Endothelial cell of umbilical vein (primary cell): ENCODE data around the gene BSND. TPM values are rescaled to one million over a fixed set of nuclear protein-coding genes. Genes with fewer than 3 reads are reported as not detected.

Source experiments
- BruUV-seq: library from RNA; stranded (reverse); fragments of 400-500 nt; replicated peaks from 2 replicates; lab custom pipeline; 2021; lab: Mats Ljungman, UMichigan
- CTCF ChIA-PET: fragments of 300-600, 350-600 bp; sonication (Branson Sonifier 250); formaldehyde crosslinking; loops from one replicate; lab custom pipeline; 2021; ENCODE audit warnings: antibody characterized with exemption, inconsistent platforms; lab: Charles Lee
- POLR2A ChIA-PET: fragments of 300-600, 350-600 bp; sonication (Branson Sonifier 250); formaldehyde crosslinking; loops from one replicate; lab custom pipeline; 2021; ENCODE audit warnings: antibody characterized with exemption, inconsistent platforms; lab: Charles Lee
- DNase-seq: peaks from one replicate; pipeline ENCODE4 v3.0.0-alpha.2; 2011; ENCODE audit warnings: low read depth, low spot score
- FAIRE-seq: peaks from 2 replicates; lab custom pipeline; 2011; peaks lifted over from hg19 to GRCh38; lab: Jason Lieb, UNC
- H2AFZ ChIP-seq: 2 replicates; pipeline ENCODE4 v1.6.0; 2012; ENCODE audit warnings: low read depth, low read length, control low read depth, inconsistent platforms
- H3K27ac ChIP-seq: 2 replicates; pipeline ENCODE4 v1.5.1; 2011; ENCODE audit warnings: low read depth, mild to moderate bottlenecking, control low read depth, low read length, moderate library complexity; ENCODE audit not compliant: insufficient read depth
- H3K27me3 ChIP-seq, 2 experiments: 2 replicates each; pipeline versions ENCODE4 v1.6.0 to v1.6.1; 2011; ENCODE audit warnings: low read length in 2 of 2, mixed read lengths in 1 of 2; ENCODE audit not compliant: control insufficient read depth in 2 of 2, insufficient read depth in 2 of 2
- H3K36me3 ChIP-seq, 2 experiments: 2 replicates in 1 of 2; 3 replicates in 1 of 2; pipeline ENCODE4 v1.5.1; 2011; ENCODE audit warnings: low read length in 2 of 2, mild to moderate bottlenecking in 1 of 2, moderate library complexity in 1 of 2; ENCODE audit not compliant: control insufficient read depth in 2 of 2, insufficient read depth in 2 of 2; ENCODE audit errors: extremely low read depth in 1 of 2
- H3K4me1 ChIP-seq: 3 replicates; pipeline ENCODE4 v1.5.1; 2011; ENCODE audit warnings: mild to moderate bottlenecking, low read length; ENCODE audit not compliant: control insufficient read depth, insufficient read depth; ENCODE audit errors: extremely low read depth
- H3K4me2 ChIP-seq: 2 replicates; pipeline ENCODE4 v1.6.1; 2011; ENCODE audit warnings: low read length, control low read depth, mixed read lengths; ENCODE audit not compliant: insufficient read depth
- H3K4me3 ChIP-seq, 3 experiments: fragments of 200-600 bp in 1 of 3; sonication (generic), shearing (Covaris generic) in 1 of 3; replicated peaks in 1 of 3; 2 replicates each; pipeline ENCODE4 v1.5.1; 2011 to 2016; ENCODE audit warnings: control low read depth in 3 of 3, low read length in 3 of 3, mild to moderate bottlenecking in 2 of 3, inconsistent platforms in 1 of 3, low read depth in 1 of 3, moderate library complexity in 1 of 3; ENCODE audit not compliant: insufficient read depth in 1 of 3
- H3K79me2 ChIP-seq: 2 replicates; pipeline ENCODE4 v1.6.0; 2012; ENCODE audit warnings: low read length, inconsistent platforms; ENCODE audit not compliant: control insufficient read depth, insufficient read depth
- H3K9ac ChIP-seq: replicated peaks from 2 replicates; pipeline ENCODE3; 2011; ENCODE audit warnings: low read length, control low read depth; ENCODE audit not compliant: insufficient read depth; ENCODE audit errors: extremely low read depth
- H3K9me1 ChIP-seq: replicated peaks from 3 replicates; pipeline ENCODE4 v1.6.0; 2011; ENCODE audit warnings: mild to moderate bottlenecking, low read length; ENCODE audit not compliant: control insufficient read depth, insufficient read depth; ENCODE audit errors: extremely low read depth
- H3K9me3 ChIP-seq: replicated peaks from 2 replicates; pipeline ENCODE4 v1.5.1; 2012; ENCODE audit warnings: low read length, inconsistent platforms; ENCODE audit not compliant: control insufficient read depth, insufficient read depth
- H4K20me1 ChIP-seq: replicated peaks from 2 replicates; pipeline ENCODE3; 2011; ENCODE audit warnings: mild to moderate bottlenecking, low read length; ENCODE audit not compliant: control insufficient read depth, insufficient read depth; ENCODE audit errors: extremely low read depth
- EZH2 ChIP-seq: IDR thresholded peaks from 2 replicates; pipeline ENCODE4 v1.6.1; 2012; ENCODE audit warnings: borderline replicate concordance, low read depth, mild to moderate bottlenecking, moderate library complexity, low read length, inconsistent platforms; ENCODE audit not compliant: severe bottlenecking
- FOS ChIP-seq: IDR thresholded peaks from 2 replicates; pipeline ENCODE4 v1.6.1; 2011; ENCODE audit warnings: mild to moderate bottlenecking, low read length, moderate library complexity, borderline replicate concordance; ENCODE audit not compliant: insufficient read depth
- GATA2 ChIP-seq: IDR thresholded peaks from 2 replicates; pipeline ENCODE4 v1.7.0; 2011; ENCODE audit warnings: low read depth, mild to moderate bottlenecking, moderate library complexity, mixed read lengths, low read length; ENCODE audit not compliant: insufficient read length, insufficient read depth
- JUN ChIP-seq: IDR thresholded peaks from 2 replicates; pipeline ENCODE4 v1.6.1; 2011; ENCODE audit warnings: borderline replicate concordance, low read depth; ENCODE audit not compliant: insufficient read length, insufficient read depth
- MAX ChIP-seq: IDR thresholded peaks from 2 replicates; pipeline ENCODE4 v1.6.1; 2011; ENCODE audit not compliant: insufficient read depth, insufficient read length
- MYC ChIP-seq: IDR thresholded peaks from one replicate; pipeline ENCODE4 v1.6.1; 2011; ENCODE audit warnings: mild to moderate bottlenecking, low read depth, low read length
- POLR2A ChIP-seq: IDR thresholded peaks from 2 replicates; pipeline ENCODE4 v1.6.1; 2012; ENCODE audit warnings: low read depth, mild to moderate bottlenecking, control low read depth, low read length
- POLR2AphosphoS5 ChIP-seq: IDR thresholded peaks from 2 replicates; pipeline ENCODE4 v1.6.1; 2012; ENCODE audit warnings: low read depth, mild to moderate bottlenecking, control low read depth, low read length, moderate library complexity; ENCODE audit not compliant: insufficient read depth
- dilution Hi-C: fragments of 300-500 bp; cut with MboI; formaldehyde crosslinking; loops from one replicate; pipeline ENCODE4 v1.15.0; 2019; ENCODE audit warnings: low sequenced_read_pairs; ENCODE audit not compliant: extremely low pct_ligation_motif_present
- intact Hi-C: fragments of 100-400 bp; cut with micrococcal nuclease; formaldehyde crosslinking; loops from one replicate; pipeline ENCODE4 v1.10.0; 2022
- polyA plus RNA-seq, 4 experiments: library from polyadenylated mRNA; depleted of rRNA in 3 of 4; stranded (reverse) in 3 of 4; unstranded in 1 of 4; fragments of >200 nt; gene quantifications; 2 replicates each; pipeline versions ENCODE4 v1.2.1 to v1.2.3, GENCODE V29; 2011 to 2012; ENCODE audit warnings: missing spikeins in 1 of 4
- total RNA-seq: library from RNA; stranded (reverse); gene quantifications from 2 replicates; pipeline ENCODE4 v1.2.3, GENCODE V29; 2021
- TF ChIP-seq, protein P1 (sequence below), 2 donors: IDR thresholded peaks; 1 replicate in 1 of 2; 2 replicates in 1 of 2; pipeline ENCODE4 v1.5.1; 2011; ENCODE audit warnings: low read length in 2 of 2, mild to moderate bottlenecking in 2 of 2, moderate library complexity in 2 of 2, control low read depth in 1 of 2, inconsistent platforms in 1 of 2, low read depth in 1 of 2; ENCODE audit not compliant: insufficient read depth in 1 of 2; ENCODE audit errors: extremely low read depth in 1 of 2

The BSND gene
- total and polyA plus RNA-seq, 2 donors (not counting 3 experiments of a cell fraction or from before 2014, with no cell fraction given): not detected

DNA sequence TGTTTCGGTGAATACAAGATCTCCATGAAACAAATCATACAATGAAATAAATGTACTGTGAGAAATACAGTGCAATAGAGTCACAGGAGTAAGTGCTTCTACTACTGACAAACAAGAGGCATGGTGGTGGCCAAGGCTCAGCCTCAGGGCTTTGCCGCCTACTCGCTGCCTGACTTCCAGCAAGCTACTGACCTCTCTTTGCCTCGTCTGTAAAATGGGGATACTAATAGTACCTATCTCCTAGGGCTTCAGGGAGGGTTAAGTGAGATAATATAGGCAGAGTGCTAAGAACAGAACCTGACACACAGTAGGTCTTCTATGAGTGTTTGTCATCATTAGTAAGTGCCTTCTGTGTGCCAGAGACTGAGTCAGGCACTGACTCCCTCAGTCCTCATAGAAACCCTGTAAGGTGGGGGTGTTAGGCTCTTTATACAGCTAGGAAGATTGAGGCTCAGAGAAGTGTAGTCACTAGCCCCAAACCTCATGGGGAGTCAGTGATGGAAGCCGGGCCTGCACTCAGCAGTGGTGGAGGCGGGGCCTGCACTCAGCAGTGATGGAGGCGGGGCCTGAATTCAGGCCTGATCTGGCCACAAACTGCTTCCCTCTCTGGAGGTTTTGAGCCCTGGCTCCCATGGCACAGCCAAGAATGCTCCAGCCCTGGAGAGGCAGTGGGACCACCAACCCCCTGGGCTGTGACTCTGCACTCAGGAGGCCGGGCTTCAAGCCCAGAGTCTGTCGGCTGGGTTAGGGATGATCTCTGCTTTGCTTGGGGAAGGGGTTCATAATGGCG lies 6.8 kb downstream of the BSND start:
- H3K27me3 ChIP-seq: no peaks in the 10 kb centered on the region
- no peaks in the 10 kb centered on the region for H3K79me2 ChIP-seq
- CTCF ChIA-PET: interaction anchor here (1.2 to 3.1 kb wide), 2 partner anchors 9 to 60 kb away, joined by 6 to 18 read pairs; no protein-coding TSS in a partner anchor
- no peak for DNase-seq
- intact Hi-C loops: no loop called here
- H2AFZ ChIP-seq: no peak overlapping the region
- no peak overlapping the region for H3K9ac ChIP-seq
- POLR2A ChIA-PET: no interaction called here
- no peaks in the 10 kb centered on the region for H3K9me1 ChIP-seq
- H3K4me3 ChIP-seq: no peak overlapping the region
- no peak overlapping the region for H3K27ac ChIP-seq
- H3K9me3 ChIP-seq: no peaks in the 10 kb centered on the region
- H3K4me2 ChIP-seq: no peak overlapping the region
- H3K36me3 ChIP-seq: no peaks in the 10 kb centered on the region
- no peak for FAIRE-seq
- dilution Hi-C loops: loop anchor here (10.0 kb wide), 1 partner anchor 71 kb away; no protein-coding TSS in a partner anchor
- H4K20me1 ChIP-seq: no peaks in the 10 kb centered on the region
- no peaks in the 10 kb centered on the region for H3K4me1 ChIP-seq
- no peak for TF ChIP-seq MAX
- TF ChIP-seq MYC: no peak
- TF ChIP-seq, protein P1, sequence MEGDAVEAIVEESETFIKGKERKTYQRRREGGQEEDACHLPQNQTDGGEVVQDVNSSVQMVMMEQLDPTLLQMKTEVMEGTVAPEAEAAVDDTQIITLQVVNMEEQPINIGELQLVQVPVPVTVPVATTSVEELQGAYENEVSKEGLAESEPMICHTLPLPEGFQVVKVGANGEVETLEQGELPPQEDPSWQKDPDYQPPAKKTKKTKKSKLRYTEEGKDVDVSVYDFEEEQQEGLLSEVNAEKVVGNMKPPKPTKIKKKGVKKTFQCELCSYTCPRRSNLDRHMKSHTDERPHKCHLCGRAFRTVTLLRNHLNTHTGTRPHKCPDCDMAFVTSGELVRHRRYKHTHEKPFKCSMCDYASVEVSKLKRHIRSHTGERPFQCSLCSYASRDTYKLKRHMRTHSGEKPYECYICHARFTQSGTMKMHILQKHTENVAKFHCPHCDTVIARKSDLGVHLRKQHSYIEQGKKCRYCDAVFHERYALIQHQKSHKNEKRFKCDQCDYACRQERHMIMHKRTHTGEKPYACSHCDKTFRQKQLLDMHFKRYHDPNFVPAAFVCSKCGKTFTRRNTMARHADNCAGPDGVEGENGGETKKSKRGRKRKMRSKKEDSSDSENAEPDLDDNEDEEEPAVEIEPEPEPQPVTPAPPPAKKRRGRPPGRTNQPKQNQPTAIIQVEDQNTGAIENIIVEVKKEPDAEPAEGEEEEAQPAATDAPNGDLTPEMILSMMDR (IDR thresholded peaks at IDR 0.05; ENCODE audit: extremely low read depth in 1 of 2, insufficient read depth in 1 of 2, low read depth in 1 of 2, low read length in 2 of 2): no peak
- TF ChIP-seq GATA2: no peak
- TF ChIP-seq FOS: no peak
- TF ChIP-seq POLR2AphosphoS5: no peak
- TF ChIP-seq JUN: no peak
- no peak for TF ChIP-seq EZH2
- TF ChIP-seq POLR2A: no peak
- no TSS peak for BruUV-seq
